Effector CD8-positive, alpha-beta T cell (primary cell): ENCODE data around the gene RDX.
"Not testable (repeated sequence)": the region's sequence is repeated elsewhere in the genome, so short reads cannot be mapped to it uniquely, and the experiment has no call there.

Source experiments
- DNase-seq: peaks from one replicate; lab custom pipeline; 2025; lab: John Stamatoyannopoulos, UW
- total RNA-seq, 4 experiments: gene quantifications; one replicate each; lab custom pipeline; 2026; lab: John Stamatoyannopoulos, UW

RDX gene
- 38.7 to 60.6 (median 56.2) reads per million in 4 experiments for total RNA-seq

DNA sequence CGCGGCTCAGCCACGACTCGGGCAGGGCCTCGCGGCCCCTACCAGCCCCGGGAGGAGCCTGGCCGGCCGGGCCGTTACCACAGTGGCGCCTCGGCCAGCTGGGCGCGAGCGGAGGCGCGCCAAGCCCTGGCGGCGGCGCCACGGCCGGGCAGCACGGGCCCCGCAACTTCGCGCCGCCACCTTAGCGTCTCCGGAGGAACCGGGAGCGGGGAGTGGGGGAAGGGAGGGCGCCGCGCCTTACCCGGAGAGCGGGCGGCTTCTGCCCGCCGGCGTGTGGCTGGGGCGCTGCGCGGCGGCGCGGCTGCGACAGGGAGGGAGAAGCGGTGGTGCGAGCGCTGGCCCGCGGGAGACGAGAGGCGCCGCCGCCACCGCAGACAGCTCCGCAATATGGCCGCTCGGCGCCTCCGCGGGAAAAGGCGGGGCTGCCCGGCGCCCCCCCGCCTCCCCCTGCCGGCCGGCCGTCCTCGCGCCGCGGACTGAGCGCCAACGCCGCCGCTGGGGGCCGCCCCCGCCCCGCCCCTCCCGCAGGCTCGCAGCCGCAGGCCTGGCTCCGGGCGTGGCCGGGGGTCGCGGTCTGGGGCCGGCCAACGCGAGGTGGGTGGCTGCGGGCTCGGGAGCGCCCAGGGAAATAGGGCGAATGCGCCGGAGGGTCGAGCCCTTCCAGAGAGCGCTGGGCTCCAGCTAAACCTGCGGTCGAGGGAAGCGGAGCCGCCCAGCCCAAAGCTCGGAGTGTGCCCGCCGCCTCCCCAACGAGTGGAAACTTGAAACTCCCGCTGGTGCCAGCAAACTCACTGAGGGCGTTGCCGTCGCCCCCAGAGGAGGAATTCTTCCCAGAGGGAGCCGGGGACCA, at the start of gene RDX:
TSS of gene RDX (minus strand) at position 389 of the 850 bp plus-strand sequence. CDS start 16,922 bp downstream, outside the sequence.
- DNase-seq = peak; percentile 21

DNA sequence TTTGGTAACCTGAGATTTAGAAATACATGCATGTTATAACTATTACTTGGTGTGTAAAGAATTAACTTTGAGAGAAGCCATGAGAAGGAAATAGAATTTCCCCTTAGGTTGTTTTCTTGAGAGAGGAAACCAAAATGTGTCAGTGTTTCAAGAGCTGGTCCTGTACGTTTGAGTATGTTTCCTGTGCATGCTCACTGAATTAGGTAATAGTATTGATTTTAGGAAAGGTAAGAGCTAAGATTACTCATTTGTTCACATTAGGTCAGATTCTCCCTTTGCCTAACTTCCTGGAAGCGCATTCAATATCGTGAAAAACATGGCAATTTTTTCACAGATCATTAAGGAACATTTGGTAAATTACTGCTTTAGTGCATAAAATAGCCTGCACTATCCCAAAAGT, 49.3 kb upstream of the RDX start:
- DNase-seq = no peak

DNA sequence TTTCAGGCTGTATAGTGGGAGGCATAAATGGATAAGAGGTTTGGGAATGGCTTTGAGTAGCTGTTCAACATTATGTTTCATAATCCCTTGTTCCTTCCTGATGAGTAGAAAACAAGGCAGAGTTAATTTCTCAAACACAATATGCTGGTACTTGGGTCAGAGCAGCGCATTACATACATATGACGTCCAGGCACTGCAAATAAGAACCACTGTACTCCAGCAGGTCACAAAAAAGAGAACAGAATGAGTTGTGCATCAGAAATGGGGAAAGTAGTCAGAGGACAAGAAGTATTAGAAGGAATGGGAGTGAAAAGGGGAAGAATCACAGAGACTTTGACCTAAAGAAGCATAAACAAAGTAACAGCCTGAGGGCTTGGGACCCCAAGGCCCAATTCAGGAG, 44.0 kb upstream of the RDX start:
- no peak for DNase-seq

DNA sequence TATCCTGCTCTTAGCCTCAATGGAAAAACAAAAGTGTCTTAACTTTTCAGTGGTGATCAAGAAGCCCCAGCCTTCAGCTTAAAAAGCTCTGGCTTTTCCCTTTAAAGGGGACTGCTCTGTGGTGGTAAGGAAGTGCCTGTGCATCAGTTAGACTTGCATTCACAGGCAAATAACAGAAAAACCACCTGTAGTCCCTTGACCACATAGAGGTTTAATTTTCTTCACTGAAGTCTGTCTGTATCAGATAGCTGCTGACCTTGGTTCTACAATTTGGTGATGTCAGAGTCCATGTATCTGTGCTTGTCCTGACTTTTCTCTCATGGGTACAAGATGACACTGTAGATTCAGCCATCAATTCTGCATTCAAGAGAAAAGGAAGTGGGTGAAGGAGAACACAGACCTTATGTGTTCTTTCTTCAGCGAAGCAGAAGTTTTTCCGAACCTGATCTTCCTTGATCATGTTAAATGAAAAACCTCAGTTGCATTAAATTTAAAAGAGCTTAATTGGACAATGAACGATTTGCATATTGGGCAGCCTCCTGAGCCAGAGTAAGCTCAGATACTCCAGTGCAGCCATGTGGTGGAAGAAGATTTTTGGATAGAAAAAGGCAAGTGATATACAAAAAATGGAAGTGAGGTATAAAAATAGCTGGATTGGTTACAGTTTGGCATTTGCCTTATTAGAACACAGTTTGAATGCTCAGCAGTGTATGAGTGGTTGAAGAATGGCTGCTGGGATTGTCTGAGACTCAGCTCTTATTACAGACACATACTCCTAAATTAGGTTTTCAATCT, 43.2 kb upstream of the RDX start:
- no peak for DNase-seq

DNA sequence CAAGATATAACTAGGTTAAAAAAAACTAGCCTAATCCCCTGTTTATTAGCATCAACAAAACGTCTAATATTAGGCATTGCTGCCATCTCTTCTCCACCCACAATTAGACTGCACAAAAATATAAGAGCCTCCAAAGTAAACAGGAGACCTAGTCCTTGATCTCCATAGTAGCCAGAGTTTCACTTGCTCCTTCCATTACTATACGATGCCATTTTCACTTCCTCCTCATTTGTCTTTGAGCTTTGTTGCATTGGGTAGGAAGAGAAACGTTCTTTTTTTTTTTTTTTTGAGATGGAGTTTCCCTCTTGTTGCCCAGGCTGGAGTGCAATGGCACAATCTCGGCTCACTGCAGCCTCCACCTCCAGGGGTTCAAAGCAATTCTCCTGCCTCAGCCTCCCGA, 42.3 kb upstream of the RDX start:
- no peak for DNase-seq

DNA sequence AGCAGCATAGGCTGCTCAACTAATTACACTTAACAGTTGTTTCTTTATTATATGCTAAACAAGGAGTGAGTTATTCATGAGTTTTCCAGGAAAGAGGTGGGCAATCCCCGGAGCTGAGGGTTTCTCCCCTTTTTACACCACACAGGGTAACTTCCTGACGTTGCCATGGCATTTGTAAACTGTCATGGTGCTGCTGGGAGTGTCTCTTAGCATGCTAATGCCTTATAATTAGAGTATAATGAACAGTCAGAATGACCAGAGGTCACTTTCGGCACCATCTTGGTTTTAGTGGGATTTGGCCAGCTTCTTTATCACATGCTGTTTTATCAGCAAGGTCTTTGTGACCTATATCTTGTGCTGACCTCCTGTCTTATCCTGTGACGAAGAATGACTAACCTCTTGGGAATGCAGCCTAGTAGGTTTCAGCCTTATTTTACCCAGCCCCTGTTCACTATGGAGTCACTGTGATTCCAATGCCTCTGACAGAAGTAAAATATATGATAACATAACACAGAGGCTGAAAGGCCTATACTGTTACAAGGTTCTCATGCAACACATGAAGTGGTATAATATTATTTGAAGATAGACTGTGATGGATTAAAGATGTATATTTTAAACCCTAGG, 41.3 kb upstream of the RDX start:
- no peak for DNase-seq

DNA sequence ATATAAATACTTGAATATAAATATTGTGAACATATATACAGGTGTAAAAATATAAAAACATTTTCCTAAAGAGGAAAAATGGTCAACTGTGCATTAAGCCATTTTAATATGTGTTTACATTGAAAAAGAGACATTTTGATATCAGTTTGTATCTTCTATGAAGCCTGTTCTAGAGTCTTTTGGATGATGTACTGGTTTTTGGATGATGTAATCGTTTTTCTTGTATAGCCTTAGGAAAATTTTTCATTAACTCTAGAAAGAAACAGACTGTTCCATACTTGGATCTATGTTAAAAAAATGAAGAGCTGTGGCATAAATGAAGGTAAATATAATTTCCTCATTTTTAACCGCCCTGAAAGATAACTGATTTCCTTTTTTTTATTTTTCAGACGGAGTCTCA, 39.6 kb upstream of the RDX start:
- no peak for DNase-seq

DNA sequence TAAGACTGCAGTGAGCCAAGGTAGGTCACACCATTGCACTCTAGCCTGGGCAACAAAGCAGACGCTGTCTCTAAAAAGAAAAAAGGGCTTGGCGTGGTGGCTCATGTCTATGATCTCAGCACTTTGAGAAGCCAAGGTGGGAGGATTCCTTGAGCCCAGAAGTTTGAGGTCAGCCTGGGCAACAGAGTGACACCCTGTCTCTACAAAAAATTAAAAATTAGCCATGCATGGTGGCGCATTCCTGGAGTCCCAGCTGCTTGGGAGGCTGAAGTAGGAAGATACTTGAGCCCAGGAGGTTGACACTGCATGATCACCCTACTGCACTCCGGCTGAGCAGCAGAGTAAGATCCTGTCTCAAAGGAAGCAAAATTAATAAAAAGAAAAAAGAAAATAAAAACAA, 38.9 kb upstream of the RDX start:
- DNase-seq = no peak

DNA sequence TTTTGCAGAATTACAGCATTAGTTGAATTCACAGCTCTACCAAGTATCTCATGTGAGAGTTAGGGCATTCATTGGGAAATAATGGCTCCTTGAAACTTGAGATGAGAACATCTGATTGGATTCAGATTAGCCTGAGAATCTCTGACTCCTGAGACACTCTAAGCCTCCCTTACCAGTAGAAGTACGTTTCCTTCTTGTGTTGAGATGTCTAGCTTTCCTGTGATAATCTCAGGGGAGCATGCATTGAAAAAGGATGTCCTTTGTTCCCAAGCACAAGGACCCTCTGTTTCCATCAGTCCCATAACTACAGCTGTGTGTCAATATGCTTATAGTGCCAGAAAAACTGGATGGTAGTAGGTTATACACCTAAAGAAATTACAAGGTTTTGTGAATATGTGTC, 35.2 kb upstream of the RDX start:
- no peak for DNase-seq

DNA sequence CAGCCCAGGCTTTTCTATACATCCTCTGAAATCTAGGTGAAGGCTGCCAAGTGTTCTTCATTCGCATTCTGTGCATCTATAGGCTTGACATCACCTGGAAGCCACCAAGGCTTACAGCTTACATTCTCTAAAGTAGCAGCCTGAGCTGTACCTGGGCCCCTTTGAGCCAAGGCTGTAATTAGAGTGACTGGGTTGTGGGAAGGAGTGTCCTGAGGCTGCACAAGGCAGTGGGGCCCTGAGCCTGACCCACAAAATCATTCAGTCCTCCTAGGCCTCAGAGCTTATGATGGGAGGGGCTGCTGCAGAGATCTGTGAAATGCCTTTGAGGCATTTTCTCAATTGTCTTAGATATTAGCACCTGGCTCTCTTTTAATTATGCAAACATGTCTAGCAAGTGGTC, 33.0 kb upstream of the RDX start:
- no peak for DNase-seq

DNA sequence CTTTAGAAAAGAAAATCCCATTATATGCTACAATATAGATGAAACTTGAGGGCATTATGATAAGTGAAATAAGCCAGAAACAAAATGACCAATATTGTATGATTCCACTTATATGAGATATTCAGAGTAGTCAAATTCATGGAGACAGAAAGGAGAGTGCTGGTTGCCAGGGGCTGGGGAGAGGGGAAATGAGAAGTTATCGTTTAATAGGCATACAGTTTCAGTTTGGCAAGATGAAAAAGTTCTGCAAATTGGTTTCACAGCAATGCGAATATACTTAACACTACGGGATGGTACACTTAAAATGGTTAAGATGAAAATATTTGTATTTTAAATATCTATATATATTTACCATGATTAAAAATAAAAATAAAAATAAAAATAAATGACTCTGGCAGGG, 31.1 kb upstream of the RDX start:
- no peak for DNase-seq

DNA sequence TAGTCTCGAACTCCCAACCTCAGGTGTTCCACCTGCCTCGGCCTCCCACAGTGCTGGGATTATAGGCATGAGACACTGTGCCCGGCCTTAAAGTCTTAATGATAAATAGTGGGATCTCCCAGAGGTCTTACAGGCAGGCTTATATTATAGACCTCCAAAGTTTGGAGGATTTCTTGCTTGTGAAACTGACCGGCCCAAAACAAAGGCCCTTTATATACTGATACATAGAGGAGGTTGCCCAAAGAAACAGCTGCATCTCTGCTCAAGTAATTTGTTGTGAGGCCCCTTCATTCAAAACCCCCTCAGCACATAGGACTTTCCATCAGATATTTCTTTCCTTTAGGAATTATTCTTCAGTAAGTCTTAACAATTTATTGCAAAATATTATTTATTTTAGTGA, 27.4 kb upstream of the RDX start:
- no peak for DNase-seq

DNA sequence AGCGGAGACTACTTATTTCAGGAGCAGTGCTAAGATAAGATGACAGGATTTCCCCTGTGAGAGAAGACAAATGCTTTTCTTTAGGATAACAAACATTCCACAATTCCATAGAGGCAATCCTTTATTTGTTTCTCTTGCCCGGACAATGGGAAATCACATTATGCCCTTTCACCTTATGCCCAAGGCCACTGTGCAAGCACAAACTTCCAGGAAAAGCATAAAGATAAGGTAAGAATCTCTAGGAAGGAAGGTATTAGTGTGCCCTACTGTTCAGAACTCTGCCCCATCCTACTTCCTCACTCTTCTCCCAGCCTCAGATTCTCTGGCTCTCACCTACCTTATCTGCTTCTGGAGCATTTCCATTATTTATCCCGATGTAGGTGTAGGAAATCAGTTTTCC, 23.1 kb upstream of the RDX start:
- DNase-seq = no peak

DNA sequence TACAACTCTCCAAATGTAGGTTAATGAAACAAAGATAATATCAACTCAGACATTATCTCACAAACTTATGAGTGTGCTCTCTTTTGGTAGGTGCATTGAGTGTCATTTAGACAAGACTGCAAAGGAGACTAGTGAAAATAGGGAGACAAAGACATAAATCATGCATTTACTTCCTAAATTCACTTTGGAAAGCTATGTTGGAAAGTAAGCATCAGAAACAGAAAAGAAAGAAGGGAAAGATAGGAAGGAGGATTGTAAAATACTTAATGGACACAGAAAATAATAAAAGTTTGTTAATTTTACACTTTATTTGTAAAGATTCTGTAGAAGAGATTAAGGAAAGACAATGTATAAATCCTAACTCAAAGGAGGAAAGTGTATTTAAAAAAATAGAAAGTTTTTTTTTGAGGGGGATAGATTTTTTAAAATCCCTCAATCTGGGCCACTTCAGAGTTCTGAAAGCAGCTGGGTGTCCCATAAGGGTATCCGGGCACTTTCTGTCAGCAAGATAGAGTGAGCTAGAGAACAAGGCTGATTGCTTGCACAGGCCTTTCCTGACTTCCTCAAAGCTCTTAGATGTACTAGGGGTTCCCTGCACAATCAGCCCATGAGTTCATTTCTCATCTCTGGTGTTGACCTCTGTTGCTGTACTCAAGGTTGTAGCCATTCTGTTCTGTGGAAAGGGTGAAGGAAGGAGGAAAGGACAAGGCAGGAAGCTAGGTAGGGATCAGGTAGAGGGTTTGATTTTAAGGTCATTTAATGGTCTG, 22.4 kb upstream of the RDX start:
- no peak for DNase-seq

DNA sequence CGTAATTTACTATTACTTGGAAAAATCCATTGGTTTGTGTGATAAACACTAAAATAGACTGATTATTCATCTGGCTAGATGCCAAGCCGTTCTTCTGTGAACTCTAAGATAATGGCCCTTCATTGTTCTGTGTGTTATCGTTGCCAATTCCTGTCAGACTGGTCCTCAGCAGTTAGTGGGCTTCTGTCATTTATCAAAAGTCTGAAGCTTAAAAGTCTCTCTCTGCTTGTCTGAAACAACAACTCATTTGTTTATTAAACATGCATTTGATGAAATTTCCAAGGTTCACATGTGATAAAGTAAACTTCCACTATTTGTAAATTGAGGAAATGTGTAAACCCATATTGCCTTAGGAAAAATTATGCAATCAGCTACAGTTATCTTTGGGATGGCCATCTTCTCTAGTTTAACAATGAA, 21.1 kb upstream of the RDX start:
- DNase-seq = no peak

DNA sequence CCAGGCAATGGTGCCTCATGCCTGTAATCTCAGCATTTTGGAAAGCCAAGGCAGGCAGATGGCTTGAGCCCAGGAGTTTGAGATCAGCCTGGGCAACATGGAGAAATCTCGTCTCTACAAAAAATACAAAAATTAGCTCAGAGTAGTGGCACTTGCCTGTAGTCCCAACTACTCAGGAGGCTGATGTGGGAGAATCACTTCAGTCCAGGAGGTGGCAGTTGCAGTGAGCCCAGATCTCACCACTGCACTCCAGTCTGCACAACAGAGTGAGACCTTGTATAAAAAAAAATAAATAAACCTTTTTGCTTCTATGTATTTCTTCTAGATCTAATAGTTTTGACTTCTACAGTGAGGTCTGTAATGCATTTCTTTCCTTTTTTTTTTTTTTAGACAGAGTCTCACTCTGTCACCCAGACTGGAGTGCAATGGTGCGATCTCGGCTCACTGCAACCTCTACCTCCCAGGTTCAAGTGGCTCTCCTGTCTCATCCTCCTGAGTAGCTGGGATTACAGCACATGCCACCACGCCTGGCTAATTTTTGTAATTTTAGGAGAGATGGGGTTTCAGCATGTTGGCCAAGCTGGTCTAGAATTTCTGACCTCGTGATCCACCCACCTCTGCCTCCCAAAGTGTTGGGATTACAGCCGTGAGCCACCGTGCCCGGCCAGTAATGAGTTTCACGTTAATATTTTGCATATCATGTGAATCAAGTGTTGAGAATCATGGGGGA, 18.1 kb upstream of the RDX start:
- DNase-seq = no peak

DNA sequence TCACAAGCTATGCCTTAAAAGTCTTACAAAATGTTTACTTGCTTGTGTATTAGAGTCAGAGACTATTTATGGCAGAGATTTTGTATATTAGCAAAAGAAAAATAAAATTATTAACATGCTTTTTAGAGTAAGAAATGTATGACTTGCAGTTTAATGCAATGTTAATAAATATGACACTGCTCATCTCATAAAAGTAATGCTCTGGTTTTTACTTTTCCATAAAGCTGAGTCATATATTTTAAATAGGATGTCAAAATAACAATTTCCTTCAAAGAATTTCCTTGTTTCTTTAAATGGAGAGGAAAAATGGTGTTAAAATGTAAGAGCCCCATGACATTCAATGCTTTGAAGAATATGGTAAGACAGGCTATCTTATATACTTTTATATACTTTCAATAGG, 16.3 kb upstream of the RDX start:
- DNase-seq = no peak

DNA sequence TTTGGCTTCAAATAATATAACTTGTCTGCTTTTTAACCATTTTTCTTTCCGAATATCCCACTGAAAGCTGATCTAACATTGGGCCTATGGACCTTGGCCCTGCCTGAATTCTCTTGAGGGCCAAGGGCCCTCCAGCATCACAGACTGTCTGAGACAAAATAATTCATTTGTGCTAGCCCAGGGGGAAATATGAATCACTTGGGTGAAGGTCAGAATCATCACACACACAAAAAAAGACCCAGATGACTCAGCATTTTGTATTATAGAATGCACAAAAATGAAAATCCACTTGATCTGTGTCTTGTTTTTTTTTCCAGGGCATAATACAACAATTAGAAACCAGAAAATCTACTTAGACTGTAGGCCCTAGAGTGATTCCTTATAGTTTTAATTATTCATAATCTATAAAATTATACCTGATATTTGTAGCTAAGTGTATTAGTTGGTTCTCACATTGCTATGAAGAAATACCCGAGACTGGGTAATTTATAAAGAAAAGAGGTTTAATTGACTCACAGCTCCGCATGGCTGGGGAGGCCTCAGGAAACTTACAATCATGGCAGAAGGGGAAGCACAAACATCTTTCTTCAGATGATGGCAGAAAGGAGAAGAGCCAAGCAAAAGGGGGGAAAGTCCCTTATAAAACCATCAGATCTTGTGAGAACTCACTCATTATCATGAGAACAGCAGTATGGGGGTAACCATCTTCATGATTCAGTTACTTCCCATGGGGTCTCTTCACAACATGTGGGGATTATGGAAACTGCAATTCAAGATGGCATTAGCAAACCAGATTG, 15.6 kb upstream of the RDX start:
- DNase-seq = no peak

DNA sequence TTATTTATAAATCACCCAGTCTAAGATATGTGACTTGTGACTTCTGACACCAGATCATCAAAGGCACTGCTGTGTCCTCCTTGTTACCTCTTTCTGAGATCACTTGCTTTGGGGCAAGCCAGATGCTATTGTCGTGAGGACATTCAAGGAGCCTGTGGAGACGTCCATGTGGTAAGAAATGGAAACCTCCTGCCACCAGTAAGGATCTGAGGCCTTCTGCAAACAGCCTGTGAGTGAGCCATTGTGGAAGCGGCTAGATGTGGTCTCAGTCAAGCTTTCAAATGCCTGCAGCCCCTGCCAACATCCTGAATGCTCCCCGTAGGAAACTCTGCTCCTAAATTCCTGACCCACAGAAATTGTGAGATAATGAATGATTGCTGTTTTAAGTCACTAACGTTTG, 11.7 kb upstream of the RDX start:
- no peak for DNase-seq

DNA sequence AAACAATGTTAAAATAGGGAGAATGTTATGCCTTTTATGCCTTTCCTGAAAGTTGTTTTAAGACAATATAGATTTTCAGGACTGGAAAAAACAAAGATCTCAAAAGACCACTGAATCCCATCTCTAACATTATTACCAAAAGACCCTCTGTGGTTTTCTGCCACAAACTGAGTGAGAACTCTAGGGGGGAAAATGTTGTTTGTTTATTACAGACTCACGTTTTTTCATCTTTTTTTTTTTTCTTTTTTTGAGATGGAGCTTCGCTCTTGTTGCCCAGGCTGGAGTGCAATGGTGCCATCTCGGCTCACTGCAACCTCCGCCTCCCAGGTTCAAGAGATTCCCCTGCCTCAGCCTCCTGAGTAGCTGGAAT, 9.6 kb upstream of the RDX start:
- not testable (repeated sequence) for DNase-seq
